Measurements from ENCODE around the gene NAA10.

Gene NAA10

GRCh38 chrX:153903238-153903980 lies 31.4 kb downstream of the NAA10 start:
- no peak for DNase-seq (ENCODE audit: insufficient read length)

GRCh38 chrX:153902385-153902784 lies 32.5 kb downstream of the NAA10 start:
- no peak for FAIRE-seq
- DNase-seq (ENCODE audit: insufficient read length): no peak
- TF ChIP-seq POLR2A (IDR thresholded peaks at IDR 0.05; ENCODE audit: low read depth, low read length): no peak
- no peak for TF ChIP-seq POLR2AphosphoS5 (IDR thresholded peaks at IDR 0.05; ENCODE audit: low read depth, low read length)
- TF ChIP-seq TAF1 (IDR thresholded peaks at IDR 0.05; ENCODE audit: borderline replicate concordance, low read depth, low read length): no peak

More at GRCh38 chrX:153903238-153903980, 31.4 kb downstream of the NAA10 start:
- FAIRE-seq: peak; percentile 57
- TF ChIP-seq POLR2A (IDR thresholded peaks at IDR 0.05; ENCODE audit: low read depth, low read length) (no peak), POLR2AphosphoS5 (IDR thresholded peaks at IDR 0.05; ENCODE audit: low read depth, low read length) (peak; percentile 24; the same call in 1 of the 2 replicates), TAF1 (IDR thresholded peaks at IDR 0.05; ENCODE audit: borderline replicate concordance, low read depth, low read length) (no peak)

GRCh38 chrX:153901753-153902140 lies 33.1 kb downstream of the NAA10 start:
- TF ChIP-seq POLR2A (IDR thresholded peaks at IDR 0.05; ENCODE audit: low read depth, low read length) (no peak), TAF1 (IDR thresholded peaks at IDR 0.05; ENCODE audit: borderline replicate concordance, low read depth, low read length) (no peak), POLR2AphosphoS5 (IDR thresholded peaks at IDR 0.05; ENCODE audit: low read depth, low read length) (no peak)
- FAIRE-seq (no peak), DNase-seq (ENCODE audit: insufficient read length) (no peak)

- TF ChIP-seq POLR2AphosphoS5 (IDR thresholded peaks at IDR 0.05; ENCODE audit: low read depth, low read length): 0 out of 2 replicates have a peak, but pooled peaks have one; percentile 12
- TF ChIP-seq TAF1 (IDR thresholded peaks at IDR 0.05; ENCODE audit: borderline replicate concordance, low read depth, low read length): no peak
- DNase-seq (ENCODE audit: insufficient read length): peak; percentile 77
- FAIRE-seq: peak; percentile 79
These were observed 33.7 kb downstream of the NAA10 start for GRCh38 chrX:153900831-153901752.

- DNase-seq (ENCODE audit: insufficient read length) (no peak), FAIRE-seq (no peak)
- TF ChIP-seq POLR2AphosphoS5 (IDR thresholded peaks at IDR 0.05; ENCODE audit: low read depth, low read length) (no peak), POLR2A (IDR thresholded peaks at IDR 0.05; ENCODE audit: low read depth, low read length) (no peak), TAF1 (IDR thresholded peaks at IDR 0.05; ENCODE audit: borderline replicate concordance, low read depth, low read length) (no peak)
These were observed 36.9 kb downstream of the NAA10 start for GRCh38 chrX:153897899-153898298.

GRCh38 chrX:153889123-153889522 lies 45.7 kb downstream of the NAA10 start:
- FAIRE-seq (no peak), DNase-seq (ENCODE audit: insufficient read length) (no peak)
- TF ChIP-seq POLR2A (IDR thresholded peaks at IDR 0.05; ENCODE audit: low read depth, low read length) (no peak), POLR2AphosphoS5 (IDR thresholded peaks at IDR 0.05; ENCODE audit: low read depth, low read length) (no peak), TAF1 (IDR thresholded peaks at IDR 0.05; ENCODE audit: borderline replicate concordance, low read depth, low read length) (no peak)

GRCh38 chrX:153888344-153888743 lies 46.5 kb downstream of the NAA10 start:
- DNase-seq (ENCODE audit: insufficient read length) (no peak), FAIRE-seq (no peak)
- TF ChIP-seq TAF1 (IDR thresholded peaks at IDR 0.05; ENCODE audit: borderline replicate concordance, low read depth, low read length) (no peak), POLR2AphosphoS5 (IDR thresholded peaks at IDR 0.05; ENCODE audit: low read depth, low read length) (no peak), POLR2A (IDR thresholded peaks at IDR 0.05; ENCODE audit: low read depth, low read length) (no peak)

GRCh38 chrX:153887385-153887784 lies 47.5 kb downstream of the NAA10 start:
- no peak for FAIRE-seq
- DNase-seq (ENCODE audit: insufficient read length): no peak
- no peak for TF ChIP-seq POLR2AphosphoS5 (IDR thresholded peaks at IDR 0.05; ENCODE audit: low read depth, low read length)
- no peak for TF ChIP-seq TAF1 (IDR thresholded peaks at IDR 0.05; ENCODE audit: borderline replicate concordance, low read depth, low read length)
- no peak for TF ChIP-seq POLR2A (IDR thresholded peaks at IDR 0.05; ENCODE audit: low read depth, low read length)

- FAIRE-seq: no peak
- no peak for DNase-seq (ENCODE audit: insufficient read length)
- TF ChIP-seq POLR2AphosphoS5 (IDR thresholded peaks at IDR 0.05; ENCODE audit: low read depth, low read length): no peak
- no peak for TF ChIP-seq TAF1 (IDR thresholded peaks at IDR 0.05; ENCODE audit: borderline replicate concordance, low read depth, low read length)
- TF ChIP-seq POLR2A (IDR thresholded peaks at IDR 0.05; ENCODE audit: low read depth, low read length): no peak
These were observed 47.9 kb downstream of the NAA10 start for GRCh38 chrX:153886915-153887314.

- TF ChIP-seq TAF1 (IDR thresholded peaks at IDR 0.05; ENCODE audit: borderline replicate concordance, low read depth, low read length): no peak
- TF ChIP-seq POLR2A (IDR thresholded peaks at IDR 0.05; ENCODE audit: low read depth, low read length): no peak
- no peak for TF ChIP-seq POLR2AphosphoS5 (IDR thresholded peaks at IDR 0.05; ENCODE audit: low read depth, low read length)
- DNase-seq (ENCODE audit: insufficient read length) (no peak), FAIRE-seq (no peak)
These were observed 48.6 kb downstream of the NAA10 start, which contains the start of gene L1CAM for GRCh38 chrX:153885968-153886903. TSS of gene L1CAM (minus strand) at chrX:153886173. CDS start at chrX:153875836, 10,337 bp downstream.

Measured in GM12892 (cell line).